ENCODE measurements around the gene MATN1. TPM values are rescaled to one million over a fixed set of nuclear protein-coding genes. Genes with fewer than 3 reads are reported as not detected.

Gene MATN1
- total and polyA plus RNA-seq, 4 donors: 0.19 TPM; not detected in 3

GRCh38 chr1:30710407-30710806 is 13.0 kb downstream of the MATN1 start (continued):
- no peak for TF ChIP-seq MAX (IDR thresholded peaks at IDR 0.05)
- no peak for TF ChIP-seq ATF3 (IDR thresholded peaks at IDR 0.05)

GRCh38 chr1:30708361-30708728 is 15.0 kb downstream of the MATN1 start:
- TF ChIP-seq HNF4G (IDR thresholded peaks at IDR 0.05): no peak
- no peak for TF ChIP-seq REST (IDR thresholded peaks at IDR 0.05)
- TF ChIP-seq FOXA1 (IDR thresholded peaks at IDR 0.05): no peak
- TF ChIP-seq RXRA (IDR thresholded peaks at IDR 0.05): no peak
- no peak for TF ChIP-seq JUND (IDR thresholded peaks at IDR 0.05)
- TF ChIP-seq TAF1 (conservative IDR thresholded peaks at IDR 0.05): no peak
- TF ChIP-seq FOXA2 (IDR thresholded peaks at IDR 0.05): no peak
- TF ChIP-seq HNF4A (conservative IDR thresholded peaks at IDR 0.05): no peak
- TF ChIP-seq RAD21 (IDR thresholded peaks at IDR 0.05): no peak
- no peak for TF ChIP-seq YY1 (IDR thresholded peaks at IDR 0.05)
- no peak for TF ChIP-seq GABPA (IDR thresholded peaks at IDR 0.05 in 1 of 2, conservative IDR thresholded peaks at IDR 0.05 in 1 of 2)
- no peak for TF ChIP-seq CTCF (IDR thresholded peaks at IDR 0.05; ENCODE audit: low read depth, low read length, missing input control)
- no peak for TF ChIP-seq SP1 (IDR thresholded peaks at IDR 0.05)
- TF ChIP-seq NR2F2 (IDR thresholded peaks at IDR 0.05): no peak
- TF ChIP-seq ATF3 (IDR thresholded peaks at IDR 0.05): no peak
- TF ChIP-seq ZBTB33 (IDR thresholded peaks at IDR 0.05): no peak
- TF ChIP-seq EGR1 (IDR thresholded peaks at IDR 0.05; ENCODE audit: low read depth in 2 of 2): no peak
- no peak for TF ChIP-seq MAX (IDR thresholded peaks at IDR 0.05)
- Histone ChIP-seq H3K4me1 (ENCODE audit: control insufficient read depth in 4 of 4, insufficient read depth in 4 of 4, low read length in 3 of 4) (peaks cover 0 to 4% (median 0%) of the 10 kb centered on the region in 4 donors), H3K27ac (ENCODE audit: low read depth in 1 of 2, low read length in 2 of 2) (no peak overlapping the region), H3K9ac (ENCODE audit: low read depth in 1 of 2, low read length in 2 of 2) (no peak overlapping the region), H3K9me3 (ENCODE audit: control insufficient read depth in 4 of 4, low read length in 3 of 4) (no peaks in the 10 kb centered on the region), H3K36me3 (ENCODE audit: control insufficient read depth in 4 of 4, insufficient read depth in 3 of 4, low read depth in 1 of 4, low read length in 3 of 4) (no peaks in the 10 kb centered on the region), H3K27me3 (ENCODE audit: control insufficient read depth in 4 of 4, insufficient read depth in 4 of 4, low read length in 3 of 4) (no peaks in the 10 kb centered on the region), H3K4me3 (ENCODE audit: low read depth in 1 of 3, low read length in 3 of 3) (no peak overlapping the region)
- 53% methylated on average over 8 of the region's 8 CpGs for WGBS
- DNase-seq (ENCODE audit: low spot score): no peak
